ENCODE measurements around the gene DIP2B.

DIP2B gene

GRCh38 chr12:50600364-50600763, 95.6 kb downstream of the DIP2B start:
- H3K4me3 ChIP-seq (ENCODE audit: low read depth, low read length): no peak overlapping the region
- no peak for DNase-seq (ENCODE audit: low read depth)

DNA sequence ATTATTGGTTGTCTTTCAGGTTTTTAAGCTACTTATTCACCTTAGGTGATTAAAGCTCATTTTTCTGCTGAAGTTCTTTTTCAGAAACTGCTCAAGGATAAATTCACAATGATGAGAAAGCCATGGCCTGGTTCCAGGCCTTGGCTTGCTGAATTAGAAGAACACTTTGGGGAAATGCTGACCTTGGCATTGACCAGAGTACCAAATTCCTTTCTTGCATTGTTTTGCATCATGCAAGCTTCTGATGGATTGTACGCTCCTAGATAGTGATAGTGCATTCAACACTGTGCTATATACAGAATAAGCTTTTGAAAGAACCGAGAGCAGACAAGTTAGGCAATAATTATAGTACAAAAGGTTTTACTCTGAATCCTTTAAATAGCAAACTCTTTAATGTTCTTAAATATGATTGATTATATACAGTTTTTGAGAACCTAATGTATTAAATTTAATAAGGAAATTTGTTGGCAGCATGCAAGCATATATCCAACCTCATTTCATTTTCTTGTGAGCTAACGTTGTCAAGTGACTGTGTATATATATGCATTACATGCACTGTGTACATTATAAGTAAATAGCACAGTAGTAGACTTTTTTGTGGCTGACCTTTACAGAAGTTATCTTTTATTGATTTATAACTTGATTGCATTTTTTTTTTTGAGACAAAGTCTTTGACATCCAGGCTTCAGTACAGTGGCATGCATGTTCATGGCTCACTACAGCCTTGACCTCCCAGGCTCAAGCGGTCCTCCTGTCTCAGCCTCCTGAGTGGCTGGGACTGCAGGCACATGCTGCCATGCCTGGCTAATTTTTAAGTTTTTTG, 99.2 kb downstream of the DIP2B start:
- DNase-seq (ENCODE audit: low read depth): peak; percentile 90
- no peak overlapping the region for H3K4me3 ChIP-seq (ENCODE audit: low read depth, low read length)

- no peak overlapping the region for H3K4me3 ChIP-seq (ENCODE audit: low read depth, low read length)
- DNase-seq (ENCODE audit: low read depth): no peak
Measured at GRCh38 chr12:50604640-50604920, 99.8 kb downstream of the DIP2B start.

DNA sequence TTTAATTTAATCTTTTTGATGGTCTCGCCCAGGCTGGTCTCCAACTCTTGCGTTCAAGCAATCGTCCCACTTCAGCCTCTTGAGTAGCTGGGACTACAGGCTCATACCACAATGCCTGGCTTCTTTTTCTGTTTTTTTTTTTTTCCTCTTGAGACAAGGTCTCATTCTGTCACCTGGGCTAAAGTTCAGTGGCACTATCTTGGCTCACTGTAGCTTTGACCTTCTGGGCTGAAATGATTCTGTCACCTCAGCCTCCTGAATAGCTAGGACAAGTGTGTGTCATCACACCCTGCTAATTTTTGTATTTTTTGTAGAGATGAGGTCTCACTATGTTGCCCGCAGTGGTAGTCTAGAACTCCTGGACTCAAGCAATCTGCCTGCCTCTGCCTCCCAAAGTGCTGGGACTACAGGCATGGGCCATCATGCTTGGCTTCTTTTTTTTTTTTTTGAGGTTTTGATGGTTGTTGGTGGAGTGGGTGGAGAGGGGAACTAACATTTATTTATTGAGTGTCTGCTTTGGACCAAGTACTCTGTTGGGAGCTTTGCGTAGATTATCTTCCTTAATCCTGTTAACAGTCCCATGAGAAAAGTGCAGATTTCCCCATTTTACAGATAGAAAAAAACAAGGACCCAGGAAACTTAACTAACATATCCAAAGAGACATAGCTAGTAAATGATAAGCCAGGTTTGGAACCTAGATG, 102.0 kb downstream of the DIP2B start:
- DNase-seq (ENCODE audit: low read depth): no peak
- H3K4me3 ChIP-seq (ENCODE audit: low read depth, low read length): no peak overlapping the region

GRCh38 chr12:50609292-50609874, 104.6 kb downstream of the DIP2B start:
- DNase-seq (ENCODE audit: low read depth): no peak
- H3K4me3 ChIP-seq (ENCODE audit: low read depth, low read length): no peak overlapping the region

DNA sequence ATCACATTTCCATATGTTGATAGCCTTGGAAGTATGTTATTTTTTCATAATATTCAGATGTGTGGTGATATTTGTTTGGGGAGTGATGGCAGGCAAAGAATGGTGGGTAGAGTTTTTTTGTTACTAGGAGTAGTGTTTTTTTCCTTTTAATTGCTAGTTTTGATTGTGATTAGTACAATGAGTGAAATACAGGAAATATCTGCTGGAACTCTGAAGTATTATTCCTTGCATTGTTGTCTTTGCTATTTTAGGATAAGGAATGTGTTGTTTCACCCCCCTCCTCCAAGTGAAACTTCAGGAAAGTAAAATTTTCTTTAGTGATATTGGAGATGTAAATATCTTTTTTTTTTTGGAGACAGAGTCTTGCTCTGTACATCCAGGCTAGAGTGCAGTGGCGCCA, 105.4 kb downstream of the DIP2B start:
- H3K4me3 ChIP-seq (ENCODE audit: low read depth, low read length): no peak overlapping the region
- no peak for DNase-seq (ENCODE audit: low read depth)

DNA sequence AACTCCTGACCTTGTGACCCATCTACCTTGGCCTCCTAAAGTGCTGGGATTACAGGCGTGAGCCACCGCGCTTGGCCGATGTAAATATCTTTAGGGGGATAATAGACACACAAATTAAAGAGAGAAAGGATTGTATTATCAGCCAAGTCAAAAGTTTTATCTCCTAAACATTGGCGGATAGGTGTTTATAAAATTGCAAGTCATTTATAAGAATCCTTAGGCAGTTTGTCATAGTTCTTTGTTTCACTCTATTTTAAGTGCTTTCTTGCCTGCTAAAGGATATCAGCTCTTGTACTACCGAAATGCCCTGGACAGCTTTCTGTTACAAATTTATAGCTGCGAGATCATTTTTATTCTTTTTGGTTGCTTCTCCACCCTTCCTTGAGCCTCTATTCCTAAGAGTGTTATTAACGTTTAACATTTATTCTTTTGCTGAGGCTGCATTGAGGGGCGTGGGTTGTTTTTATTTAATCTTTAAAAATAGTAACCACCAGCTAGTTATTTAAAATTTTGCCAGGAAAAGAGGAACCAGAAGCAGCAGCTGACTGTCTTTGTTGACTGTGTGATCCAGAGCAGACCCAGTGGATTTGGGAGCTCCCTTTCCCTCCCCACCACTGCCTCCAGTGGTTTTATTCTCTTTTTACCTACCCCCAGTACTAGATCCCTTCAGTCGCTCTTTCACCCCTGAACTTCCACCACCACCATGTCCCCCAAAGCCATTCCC, 106.4 kb downstream of the DIP2B start:
- no peak for DNase-seq (ENCODE audit: low read depth)
- no peak overlapping the region for H3K4me3 ChIP-seq (ENCODE audit: low read depth, low read length)

DNA sequence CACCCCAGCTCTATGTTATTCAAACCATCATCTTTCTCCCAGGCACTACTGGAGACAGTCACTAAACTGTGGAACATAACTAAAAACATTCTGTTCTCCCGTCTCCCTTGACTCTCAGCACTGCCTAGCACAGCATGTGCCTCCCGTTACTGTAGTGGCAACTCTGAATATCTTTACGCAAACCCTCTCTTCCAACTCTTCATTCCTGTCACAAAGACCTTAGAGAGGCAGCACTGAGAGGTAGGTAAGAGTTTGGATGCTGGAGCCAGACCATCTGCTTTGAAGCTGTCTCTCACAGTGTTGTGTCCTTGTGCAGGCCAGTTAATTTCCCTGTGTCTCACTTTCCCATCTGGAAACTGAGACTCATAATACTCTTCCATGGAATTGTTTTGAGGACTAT, 108.1 kb downstream of the DIP2B start:
- no peak for DNase-seq (ENCODE audit: low read depth)
- no peak overlapping the region for H3K4me3 ChIP-seq (ENCODE audit: low read depth, low read length)

DNA sequence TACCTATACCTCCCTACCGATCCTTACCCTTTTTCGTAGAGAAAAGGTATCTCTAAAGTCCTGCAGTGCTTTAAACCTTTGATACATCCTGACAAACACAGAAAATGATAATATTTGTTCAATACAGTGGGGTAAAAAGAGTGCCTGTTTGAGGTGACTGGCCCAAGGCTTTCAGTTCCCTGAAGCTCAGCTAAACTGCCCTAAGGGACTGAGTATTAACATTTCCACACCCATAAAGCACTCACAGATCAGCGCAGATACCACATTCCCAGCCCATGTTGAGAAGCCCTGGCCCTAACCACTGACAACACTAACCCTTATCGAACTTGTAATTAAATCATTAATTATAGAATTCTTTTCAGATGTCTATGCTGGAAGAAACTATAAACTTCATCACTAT, 108.7 kb downstream of the DIP2B start:
- no peak overlapping the region for H3K4me3 ChIP-seq (ENCODE audit: low read depth, low read length)
- no peak for DNase-seq (ENCODE audit: low read depth)

- no peak for DNase-seq (ENCODE audit: low read depth)
- H3K4me3 ChIP-seq (ENCODE audit: low read depth, low read length): no peak overlapping the region
Measured at GRCh38 chr12:50614167-50614759, 109.5 kb downstream of the DIP2B start.

- DNase-seq (ENCODE audit: low read depth): no peak
- no peak overlapping the region for H3K4me3 ChIP-seq (ENCODE audit: low read depth, low read length)
Measured at GRCh38 chr12:50615145-50615906, 110.5 kb downstream of the DIP2B start.

- no peak overlapping the region for H3K4me3 ChIP-seq (ENCODE audit: low read depth, low read length)
- DNase-seq (ENCODE audit: low read depth): no peak
Measured at GRCh38 chr12:50615907-50616296, 111.1 kb downstream of the DIP2B start.

- no peak overlapping the region for H3K4me3 ChIP-seq (ENCODE audit: low read depth, low read length)
- DNase-seq (ENCODE audit: low read depth): no peak
Measured at GRCh38 chr12:50617657-50618056, 112.9 kb downstream of the DIP2B start.

GRCh38 chr12:50618864-50619609, 114.3 kb downstream of the DIP2B start:
- DNase-seq (ENCODE audit: low read depth): no peak

GRCh38 chr12:50619610-50619958, 114.8 kb downstream of the DIP2B start:
- no peak for DNase-seq (ENCODE audit: low read depth)
- H3K4me3 ChIP-seq (ENCODE audit: low read depth, low read length): no peak overlapping the region

More at GRCh38 chr12:50618864-50619609, 114.3 kb downstream of the DIP2B start:
- H3K4me3 ChIP-seq (ENCODE audit: low read depth, low read length): no peak overlapping the region

DNA sequence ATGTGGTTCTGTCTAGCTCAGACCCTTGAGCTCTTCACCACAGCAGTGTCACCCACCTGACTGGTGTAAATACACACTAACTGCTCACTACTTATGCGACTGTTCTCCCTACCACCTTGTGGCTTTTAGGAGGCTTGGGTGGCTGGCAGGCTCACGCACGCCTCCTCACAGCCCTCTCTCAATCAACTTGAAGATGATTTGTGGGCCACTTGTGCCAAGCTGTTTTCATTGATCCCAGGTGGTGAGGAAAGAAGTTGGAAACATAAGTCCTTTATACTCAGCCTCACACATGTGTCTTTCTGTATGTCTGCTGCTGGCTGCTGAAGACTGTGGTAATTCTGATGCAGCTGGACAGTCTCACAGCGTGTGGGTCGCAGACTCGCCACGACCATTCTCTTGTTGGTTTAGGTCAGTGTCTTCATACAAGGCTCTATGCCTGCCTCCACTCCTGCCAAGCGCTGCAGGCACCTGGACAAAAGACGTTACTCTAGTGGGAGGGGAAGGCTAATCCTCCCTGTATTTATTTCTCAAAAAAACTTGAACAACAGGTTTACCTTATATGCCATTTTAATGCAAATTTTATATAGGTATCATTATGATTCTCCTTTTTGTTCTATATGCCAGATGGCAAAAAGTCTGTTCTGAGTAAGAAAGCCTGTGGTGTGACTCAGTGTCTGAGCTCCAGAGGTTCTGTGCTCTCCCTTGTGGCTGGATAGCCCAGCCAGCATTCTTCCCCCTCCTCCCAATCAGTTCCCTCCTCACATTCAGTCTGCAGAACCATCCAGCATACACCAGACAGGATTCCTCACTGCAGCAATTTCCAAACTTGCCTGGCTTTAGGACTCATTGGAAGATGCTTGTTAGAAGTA, 115.6 kb downstream of the DIP2B start:
- peak overlapping the region; percentile 11 for H3K4me3 ChIP-seq (ENCODE audit: low read depth, low read length)
- DNase-seq (ENCODE audit: low read depth): peak; percentile 77

- no peak overlapping the region for H3K4me3 ChIP-seq (ENCODE audit: low read depth, low read length)
- DNase-seq (ENCODE audit: low read depth): no peak
Measured at GRCh38 chr12:50620978-50621360, 116.2 kb downstream of the DIP2B start.
